DOHH2 (cell line): Measurements from ENCODE around the gene CACNG5.

Source experiments
- H3F3A ChIP-seq: fragments of 200-600 bp; sonication (generic), shearing (Covaris generic); 2 replicates; pipeline ENCODE4 v1.6.0; 2016; ENCODE audit warnings: antibody characterized with exemption, mild to moderate bottlenecking; ENCODE audit not compliant: control insufficient read depth, insufficient read depth
- H3K27ac ChIP-seq: fragments of 200-600 bp; sonication (generic); 2 replicates; pipeline ENCODE4 v1.5.1; 2014; ENCODE audit warnings: low read depth, mild to moderate bottlenecking, low read length, moderate library complexity
- H3K27me3 ChIP-seq: fragments of 200-600 bp; sonication (generic); 2 replicates; pipeline ENCODE4 v1.6.1; 2014; ENCODE audit warnings: mild to moderate bottlenecking, low read length, mixed read lengths; ENCODE audit not compliant: control insufficient read depth
- H3K36me3 ChIP-seq: fragments of 200-600 bp; sonication (generic); 2 replicates; pipeline ENCODE4 v1.6.1; 2014; ENCODE audit warnings: mild to moderate bottlenecking, low read length, moderate library complexity, mixed read lengths; ENCODE audit not compliant: control insufficient read depth
- H3K4me1 ChIP-seq: fragments of 200-600 bp; sonication (generic); 2 replicates; pipeline ENCODE4 v1.6.1; 2014; ENCODE audit warnings: mild to moderate bottlenecking, low read length, mixed read lengths; ENCODE audit not compliant: control insufficient read depth
- H3K4me2 ChIP-seq: fragments of 200-600 bp; sonication (generic); 2 replicates; pipeline ENCODE4 v1.6.0; 2014; ENCODE audit warnings: mild to moderate bottlenecking, low read length, moderate library complexity
- H3K4me3 ChIP-seq: fragments of 200-600 bp; sonication (generic); 2 replicates; pipeline ENCODE4 v1.5.1; 2014; ENCODE audit warnings: mild to moderate bottlenecking, low read length, mixed read lengths
- H3K79me2 ChIP-seq: fragments of 200-600 bp; sonication (generic); 2 replicates; pipeline ENCODE4 v1.6.1; 2014; ENCODE audit warnings: mild to moderate bottlenecking, low read length, mixed read lengths; ENCODE audit not compliant: control insufficient read depth
- H3K9me2 ChIP-seq: fragments of 200-600 bp; sonication (generic); replicated peaks from 2 replicates; pipeline ENCODE4 v1.6.1; 2014; ENCODE audit warnings: mild to moderate bottlenecking, low read length, mixed read lengths; ENCODE audit not compliant: control insufficient read depth
- H3K9me3 ChIP-seq: fragments of 200-600 bp; sonication (generic); 2 replicates; pipeline ENCODE4 v1.6.1; 2014; ENCODE audit warnings: antibody characterized with exemption, low read length, mixed read lengths; ENCODE audit not compliant: control insufficient read depth, insufficient read depth
- H4K20me1 ChIP-seq: fragments of 200-600 bp; sonication (generic); 2 replicates; pipeline ENCODE4 v1.6.0; 2014; ENCODE audit warnings: low read depth, mild to moderate bottlenecking, antibody characterized with exemption, low read length, moderate library complexity; ENCODE audit not compliant: control insufficient read depth, insufficient read depth
- CTCF ChIP-seq: fragments of 200-600 bp; sonication (generic); IDR thresholded peaks from one replicate; pipeline ENCODE4 v1.5.1; 2014; ENCODE audit warnings: antibody characterized with exemption, mild to moderate bottlenecking, low read depth, low read length; ENCODE audit not compliant: poor library complexity, severe bottlenecking
- EZH2phosphoT487 ChIP-seq: fragments of 200-600 bp; sonication (generic); IDR thresholded peaks from 2 replicates; pipeline ENCODE4 v1.6.1; 2017; ENCODE audit warnings: borderline replicate concordance, mild to moderate bottlenecking, antibody characterized with exemption, low read length, moderate library complexity, mixed read lengths

CACNG5 gene

GRCh38 chr17:66925811-66926500, 91.0 kb downstream of the CACNG5 start:
- Histone ChIP-seq H4K20me1 (no peaks in the 10 kb centered on the region), H3K27ac (no peak overlapping the region), H3K4me2 (no peak overlapping the region), H3F3A (no peaks in the 10 kb centered on the region), H3K9me3 (no peaks in the 10 kb centered on the region), H3K36me3 (no peaks in the 10 kb centered on the region), H3K9me2 (no peaks in the 10 kb centered on the region), H3K79me2 (no peaks in the 10 kb centered on the region), H3K4me1 (no peaks in the 10 kb centered on the region), H3K4me3 (no peak overlapping the region), H3K27me3 (peaks cover 13% of the 10 kb centered on the region)
- TF ChIP-seq EZH2phosphoT487 = no peak
- no peak for TF ChIP-seq CTCF

- no peaks in the 10 kb centered on the region for H3K9me3 ChIP-seq
- H3K36me3 ChIP-seq = no peaks in the 10 kb centered on the region
- no peak overlapping the region for H3K4me2 ChIP-seq
- H3K9me2 ChIP-seq = no peaks in the 10 kb centered on the region
- H3K4me1 ChIP-seq = no peaks in the 10 kb centered on the region
- H3K79me2 ChIP-seq = no peaks in the 10 kb centered on the region
- H3F3A ChIP-seq = no peaks in the 10 kb centered on the region
- TF ChIP-seq CTCF = no peak
- no peak for TF ChIP-seq EZH2phosphoT487
- no peak overlapping the region for H3K27ac ChIP-seq
- H3K27me3 ChIP-seq = peaks cover 13% of the 10 kb centered on the region
- no peak overlapping the region for H3K4me3 ChIP-seq
- no peaks in the 10 kb centered on the region for H4K20me1 ChIP-seq
These were observed 94.0 kb downstream of the CACNG5 start for GRCh38 chr17:66928949-66929348.

- no peak overlapping the region for H3K4me3 ChIP-seq
- H3K4me2 ChIP-seq = no peak overlapping the region
- H3K79me2 ChIP-seq = no peaks in the 10 kb centered on the region
- H3K27me3 ChIP-seq = peaks cover 10% of the 10 kb centered on the region
- H3K36me3 ChIP-seq = no peaks in the 10 kb centered on the region
- H3K9me3 ChIP-seq = no peaks in the 10 kb centered on the region
- H4K20me1 ChIP-seq = no peaks in the 10 kb centered on the region
- H3K9me2 ChIP-seq = no peaks in the 10 kb centered on the region
- no peaks in the 10 kb centered on the region for H3K4me1 ChIP-seq
- no peak overlapping the region for H3K27ac ChIP-seq
- TF ChIP-seq CTCF (no peak), EZH2phosphoT487 (no peak)
- H3F3A ChIP-seq = no peaks in the 10 kb centered on the region
These were observed 94.7 kb downstream of the CACNG5 start for GRCh38 chr17:66929591-66929990.
